Stimulated activated CD4-positive, alpha-beta T cell treated with anti-CD3 and anti-CD28 coated beads, Interleukin-12 subunit alpha, Interleukin-12 subunit beta, amount 100 ng/mL, for 24 hours (primary cell): ENCODE data around the gene SGK1.

Source experiments
- DNase-seq, 2 experiments: peaks; one replicate each; pipeline ENCODE4 v3.0.0-alpha.2; 2020; ENCODE audit warnings: low read depth in 2 of 2

The SGK1 gene

GRCh38 chr6:134123666-134124208, 194.2 kb downstream of the SGK1 start:
- no peak for DNase-seq

GRCh38 chr6:134122775-134123174, 195.1 kb downstream of the SGK1 start:
- no peak for DNase-seq

- DNase-seq: no peak
Observed at GRCh38 chr6:134119486-134119885, 198.4 kb downstream of the SGK1 start.
